ENCODE data around the gene RIT2.

GRCh38 chr18:43034683-43035500 lies 80.6 kb downstream of the RIT2 start:
- TF ChIP-seq CTCF (IDR thresholded peaks at IDR 0.05 in 8 of 11, conservative IDR thresholded peaks at IDR 0.05 in 3 of 11) (no peak), POLR2AphosphoS5 (IDR thresholded peaks at IDR 0.05) (no peak)

Measured in spleen (tissue), 7 donors.